ENCODE results near the gene MYBPH.

The MYBPH gene

GRCh38 chr1:203129501-203130231 lies 46.0 kb downstream of the MYBPH start:
- no peak for DNase-seq

GRCh38 chr1:203128716-203129500 lies 46.7 kb downstream of the MYBPH start:
- no peak for DNase-seq
- no peak for ATAC-seq

More at GRCh38 chr1:203129501-203130231, 46.0 kb downstream of the MYBPH start:
- ATAC-seq, result no peak

- DNase-seq (no peak), ATAC-seq (no peak)
These were observed 47.3 kb downstream of the MYBPH start for GRCh38 chr1:203128431-203128715.

GRCh38 chr1:203127666-203128430 lies 47.8 kb downstream of the MYBPH start, which contains the start of gene ADORA1:
ADORA1 (plus strand) TSS chr1:203127726; CDS start chr1:203128842, 1,116 bp downstream.
- ATAC-seq (peak; percentile 29), DNase-seq (no peak)

- ATAC-seq (no peak), DNase-seq (no peak)
These were observed 48.6 kb downstream of the MYBPH start for GRCh38 chr1:203126866-203127665.

GRCh38 chr1:203126151-203126865 lies 49.3 kb downstream of the MYBPH start:
- ATAC-seq, result no peak
- no peak for DNase-seq

GRCh38 chr1:203124546-203125317 lies 50.9 kb downstream of the MYBPH start:
- DNase-seq (no peak), ATAC-seq (no peak)

- no peak for DNase-seq
- ATAC-seq, result no peak
These were observed 51.6 kb downstream of the MYBPH start for GRCh38 chr1:203124011-203124410.

GRCh38 chr1:203122159-203122558 lies 53.5 kb downstream of the MYBPH start:
- no peak for DNase-seq
- no peak for ATAC-seq

- DNase-seq, result no peak
- ATAC-seq, result no peak
These were observed 54.2 kb downstream of the MYBPH start for GRCh38 chr1:203121186-203122015.

- no peak for DNase-seq
- ATAC-seq, result no peak
These were observed 55.1 kb downstream of the MYBPH start for GRCh38 chr1:203120325-203121153.
